HG03558 (cell line): ENCODE results near the gene RARB.

Experiments
- ATAC-seq: cut with Tn5 transposase; IDR thresholded peaks from one replicate; pipeline ENCODE4 v1.9.1; 2021; ENCODE audit warnings: moderate number of reproducible peaks; ENCODE audit not compliant: unreplicated experiment; ENCODE audit errors: extremely low read depth

Gene RARB

GRCh38 chr3:25587975-25588374 lies 159.9 kb downstream of the RARB start:
- no peak for ATAC-seq

GRCh38 chr3:25588441-25589103 lies 160.5 kb downstream of the RARB start:
- no peak for ATAC-seq

GRCh38 chr3:25589104-25589782 lies 161.2 kb downstream of the RARB start:
- ATAC-seq = no peak

- ATAC-seq = no peak
These were observed 161.8 kb downstream of the RARB start for GRCh38 chr3:25589783-25590258.

GRCh38 chr3:25592510-25592968 lies 164.5 kb downstream of the RARB start:
- ATAC-seq = no peak

GRCh38 chr3:25593001-25593400 lies 164.9 kb downstream of the RARB start:
- no peak for ATAC-seq

GRCh38 chr3:25594007-25594502 lies 166.0 kb downstream of the RARB start:
- peak; percentile 41 for ATAC-seq

- ATAC-seq = no peak
These were observed 169.6 kb downstream of the RARB start for GRCh38 chr3:25597535-25598101.

GRCh38 chr3:25603703-25604102 lies 175.6 kb downstream of the RARB start:
- ATAC-seq = no peak

GRCh38 chr3:25604107-25604805 lies 176.2 kb downstream of the RARB start:
- ATAC-seq = peak; percentile 57

- no peak for ATAC-seq
These were observed 182.1 kb downstream of the RARB start for GRCh38 chr3:25610167-25610566.

- ATAC-seq = no peak
These were observed 182.7 kb downstream of the RARB start for GRCh38 chr3:25610779-25611178.

GRCh38 chr3:25611193-25611592 lies 183.1 kb downstream of the RARB start:
- ATAC-seq = no peak

GRCh38 chr3:25618028-25618427 lies 190.0 kb downstream of the RARB start:
- no peak for ATAC-seq

- ATAC-seq = no peak
These were observed 191.3 kb downstream of the RARB start for GRCh38 chr3:25619382-25619781.

- no peak for ATAC-seq
These were observed 192.4 kb downstream of the RARB start for GRCh38 chr3:25620493-25620892.

GRCh38 chr3:25621087-25621486 lies 193.0 kb downstream of the RARB start:
- ATAC-seq = no peak

GRCh38 chr3:25631989-25632388 lies 203.9 kb downstream of the RARB start:
- no peak for ATAC-seq

GRCh38 chr3:25633919-25634318 lies 205.9 kb downstream of the RARB start:
- no peak for ATAC-seq

GRCh38 chr3:25635038-25635437 lies 207.0 kb downstream of the RARB start:
- no peak for ATAC-seq
